ENCODE results near the gene MAFG. TPM values are rescaled to one million over a fixed set of nuclear protein-coding genes. Genes with fewer than 3 reads are reported as not detected.
A peak's percentile ranks its signal among the peaks of the same experiment; 100 is the strongest.

MAFG gene
- total and polyA plus RNA-seq, 2 experiments from 2014 or later: 17.2 to 33.4 TPM

DNA sequence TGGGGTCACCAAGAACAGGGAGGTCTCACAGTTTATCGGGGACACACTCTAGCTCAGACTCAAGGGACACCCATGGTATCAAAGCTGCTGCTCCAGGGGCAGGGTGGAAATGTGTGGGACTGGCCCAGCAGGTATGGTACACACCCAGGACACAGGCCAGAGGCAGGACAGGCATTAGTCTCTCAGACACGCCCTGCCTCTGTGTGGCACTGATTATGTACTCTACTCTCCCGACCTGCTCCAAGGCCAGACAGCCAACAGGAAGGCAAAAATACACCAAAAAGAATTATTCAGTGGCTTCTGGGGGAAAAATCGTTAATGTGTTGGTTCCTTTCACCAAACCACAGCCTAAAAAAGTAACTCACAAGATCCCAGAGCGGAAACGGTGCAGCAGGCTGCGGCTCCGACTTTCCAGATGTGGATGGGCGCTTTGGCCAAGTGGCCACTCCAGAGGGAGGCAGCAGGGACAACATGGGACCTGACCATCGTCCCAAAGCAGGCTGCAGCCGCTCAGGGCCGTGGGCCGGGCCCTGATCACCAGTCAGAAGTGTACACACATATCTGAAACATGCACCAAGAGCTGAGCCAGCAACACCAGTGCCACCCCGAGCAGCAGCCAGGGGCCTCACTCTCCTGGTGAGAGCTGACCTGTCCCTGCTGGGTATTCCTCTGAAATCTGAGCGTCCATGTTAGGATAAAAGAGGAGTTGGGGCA lies 8.5 kb downstream of the MAFG start:
- ATAC-seq: no peak
- Histone ChIP-seq H3K79me2 (replicated peaks; ENCODE audit: insufficient read depth) (peaks cover 59% of the 10 kb centered on the region), H3K27me3 (ENCODE audit: insufficient read depth) (no peaks in the 10 kb centered on the region), H3K4me1 (ENCODE audit: insufficient read depth) (peaks cover 15% of the 10 kb centered on the region), H2AFZ (no peak overlapping the region), H3K9me2 (ENCODE audit: insufficient read depth) (no peaks in the 10 kb centered on the region), H3F3A (replicated peaks; ENCODE audit: low read depth) (peaks cover 34% of the 10 kb centered on the region), H3K4me3 (no peak overlapping the region), H3K36me3 (ENCODE audit: insufficient read depth) (no peaks in the 10 kb centered on the region; the same call in 1 of the 2 replicates), H4K20me1 (replicated peaks; ENCODE audit: insufficient read depth) (peaks cover 15% of the 10 kb centered on the region; the same call in 1 of the 2 replicates), H3K4me2 (no peak overlapping the region), H3K27ac (ENCODE audit: low read depth) (0 out of 2 replicates have a peak overlapping the region, but pooled peaks have one; percentile 26)
- no peak for DNase-seq (ENCODE audit: low spot score)
- Mint-ChIP-seq H3K9me3 (no peaks in the 10 kb centered on the region; the same call in 2 of the 3 replicates), H3K27me3 (ENCODE audit: insufficient read depth, low read depth, poor library complexity) (peaks cover 38% of the 10 kb centered on the region), H3K27ac (peak overlapping the region; percentile 40), H3K4me1 (peaks cover 34% of the 10 kb centered on the region), H3K4me3 (peak overlapping the region; percentile 75), H3K36me3 (ENCODE audit: low read depth) (peaks cover 56% of the 10 kb centered on the region)
- TF ChIP-seq, protein P1, sequence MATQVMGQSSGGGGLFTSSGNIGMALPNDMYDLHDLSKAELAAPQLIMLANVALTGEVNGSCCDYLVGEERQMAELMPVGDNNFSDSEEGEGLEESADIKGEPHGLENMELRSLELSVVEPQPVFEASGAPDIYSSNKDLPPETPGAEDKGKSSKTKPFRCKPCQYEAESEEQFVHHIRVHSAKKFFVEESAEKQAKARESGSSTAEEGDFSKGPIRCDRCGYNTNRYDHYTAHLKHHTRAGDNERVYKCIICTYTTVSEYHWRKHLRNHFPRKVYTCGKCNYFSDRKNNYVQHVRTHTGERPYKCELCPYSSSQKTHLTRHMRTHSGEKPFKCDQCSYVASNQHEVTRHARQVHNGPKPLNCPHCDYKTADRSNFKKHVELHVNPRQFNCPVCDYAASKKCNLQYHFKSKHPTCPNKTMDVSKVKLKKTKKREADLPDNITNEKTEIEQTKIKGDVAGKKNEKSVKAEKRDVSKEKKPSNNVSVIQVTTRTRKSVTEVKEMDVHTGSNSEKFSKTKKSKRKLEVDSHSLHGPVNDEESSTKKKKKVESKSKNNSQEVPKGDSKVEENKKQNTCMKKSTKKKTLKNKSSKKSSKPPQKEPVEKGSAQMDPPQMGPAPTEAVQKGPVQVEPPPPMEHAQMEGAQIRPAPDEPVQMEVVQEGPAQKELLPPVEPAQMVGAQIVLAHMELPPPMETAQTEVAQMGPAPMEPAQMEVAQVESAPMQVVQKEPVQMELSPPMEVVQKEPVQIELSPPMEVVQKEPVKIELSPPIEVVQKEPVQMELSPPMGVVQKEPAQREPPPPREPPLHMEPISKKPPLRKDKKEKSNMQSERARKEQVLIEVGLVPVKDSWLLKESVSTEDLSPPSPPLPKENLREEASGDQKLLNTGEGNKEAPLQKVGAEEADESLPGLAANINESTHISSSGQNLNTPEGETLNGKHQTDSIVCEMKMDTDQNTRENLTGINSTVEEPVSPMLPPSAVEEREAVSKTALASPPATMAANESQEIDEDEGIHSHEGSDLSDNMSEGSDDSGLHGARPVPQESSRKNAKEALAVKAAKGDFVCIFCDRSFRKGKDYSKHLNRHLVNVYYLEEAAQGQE (IDR thresholded peaks at IDR 0.05; ENCODE audit: unreplicated experiment): no peak
- no peak for TF ChIP-seq NANOG (IDR thresholded peaks at IDR 0.05; ENCODE audit: borderline replicate concordance)
- no peak for TF ChIP-seq EZH2phosphoT487 (IDR thresholded peaks at IDR 0.05; ENCODE audit: unreplicated experiment)
- no peak for TF ChIP-seq CREB1 (CRISPR knock-in tag; IDR thresholded peaks at IDR 0.05; ENCODE audit: low read depth)
- no peak for TF ChIP-seq POLR2AphosphoS5 (IDR thresholded peaks at IDR 0.05; ENCODE audit: low read depth)
- no peak for TF ChIP-seq ZNF462 (CRISPR knock-in tag; IDR thresholded peaks at IDR 0.05)
- no peak for TF ChIP-seq STAT1 (IDR thresholded peaks at IDR 0.05; ENCODE audit: unreplicated experiment)
- no peak for TF ChIP-seq ZNF114 (CRISPR knock-in tag; IDR thresholded peaks at IDR 0.05)
- TF ChIP-seq ZNF331 (CRISPR knock-in tag; IDR thresholded peaks at IDR 0.05; ENCODE audit: low read depth): no peak
- no peak for TF ChIP-seq EZH2 (IDR thresholded peaks at IDR 0.05; ENCODE audit: low read depth, unreplicated experiment)
- TF ChIP-seq, protein P2, sequence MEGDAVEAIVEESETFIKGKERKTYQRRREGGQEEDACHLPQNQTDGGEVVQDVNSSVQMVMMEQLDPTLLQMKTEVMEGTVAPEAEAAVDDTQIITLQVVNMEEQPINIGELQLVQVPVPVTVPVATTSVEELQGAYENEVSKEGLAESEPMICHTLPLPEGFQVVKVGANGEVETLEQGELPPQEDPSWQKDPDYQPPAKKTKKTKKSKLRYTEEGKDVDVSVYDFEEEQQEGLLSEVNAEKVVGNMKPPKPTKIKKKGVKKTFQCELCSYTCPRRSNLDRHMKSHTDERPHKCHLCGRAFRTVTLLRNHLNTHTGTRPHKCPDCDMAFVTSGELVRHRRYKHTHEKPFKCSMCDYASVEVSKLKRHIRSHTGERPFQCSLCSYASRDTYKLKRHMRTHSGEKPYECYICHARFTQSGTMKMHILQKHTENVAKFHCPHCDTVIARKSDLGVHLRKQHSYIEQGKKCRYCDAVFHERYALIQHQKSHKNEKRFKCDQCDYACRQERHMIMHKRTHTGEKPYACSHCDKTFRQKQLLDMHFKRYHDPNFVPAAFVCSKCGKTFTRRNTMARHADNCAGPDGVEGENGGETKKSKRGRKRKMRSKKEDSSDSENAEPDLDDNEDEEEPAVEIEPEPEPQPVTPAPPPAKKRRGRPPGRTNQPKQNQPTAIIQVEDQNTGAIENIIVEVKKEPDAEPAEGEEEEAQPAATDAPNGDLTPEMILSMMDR (conservative IDR thresholded peaks at IDR 0.05; ENCODE audit: low read depth in 2 of 2): no peak
- TF ChIP-seq, protein P3, sequence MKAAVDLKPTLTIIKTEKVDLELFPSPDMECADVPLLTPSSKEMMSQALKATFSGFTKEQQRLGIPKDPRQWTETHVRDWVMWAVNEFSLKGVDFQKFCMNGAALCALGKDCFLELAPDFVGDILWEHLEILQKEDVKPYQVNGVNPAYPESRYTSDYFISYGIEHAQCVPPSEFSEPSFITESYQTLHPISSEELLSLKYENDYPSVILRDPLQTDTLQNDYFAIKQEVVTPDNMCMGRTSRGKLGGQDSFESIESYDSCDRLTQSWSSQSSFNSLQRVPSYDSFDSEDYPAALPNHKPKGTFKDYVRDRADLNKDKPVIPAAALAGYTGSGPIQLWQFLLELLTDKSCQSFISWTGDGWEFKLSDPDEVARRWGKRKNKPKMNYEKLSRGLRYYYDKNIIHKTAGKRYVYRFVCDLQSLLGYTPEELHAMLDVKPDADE (IDR thresholded peaks at IDR 0.05): no peak
- no peak for TF ChIP-seq JUNB (IDR thresholded peaks at IDR 0.05; ENCODE audit: unreplicated experiment)
